Iris pigment epithelial cell (primary cell): Measurements from ENCODE around the gene PDE3A.
A peak's percentile ranks its signal among the peaks of the same experiment; 100 is the strongest.
"Not testable (repeated sequence)": the region's sequence is repeated elsewhere in the genome, so short reads cannot be mapped to it uniquely, and the experiment has no call there.

ENCODE experiments used
- DNase-seq: peaks from one replicate; pipeline ENCODE4 v3.0.0-alpha.2; 2011; ENCODE audit warnings: low read depth

PDE3A gene

DNA sequence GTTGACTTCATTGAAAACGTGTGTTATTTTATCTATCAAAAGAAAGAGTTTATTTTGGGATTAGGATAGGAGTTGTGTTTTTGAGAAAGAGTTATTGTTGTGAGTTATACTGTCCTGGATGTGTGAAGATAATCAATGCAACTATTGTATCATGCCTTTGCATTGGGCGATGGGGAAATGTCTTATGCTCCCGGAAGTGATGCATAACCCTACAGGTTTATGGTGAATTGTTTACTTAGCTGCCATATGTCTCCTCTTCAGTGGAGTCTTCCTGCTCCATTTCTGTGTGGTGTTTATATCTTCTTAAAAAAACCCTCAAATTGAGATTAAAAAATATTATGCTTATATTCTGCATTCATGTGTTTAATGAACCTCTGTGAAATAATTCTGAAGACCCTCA, 6.5 kb downstream of the PDE3A start:
- no peak for DNase-seq

DNA sequence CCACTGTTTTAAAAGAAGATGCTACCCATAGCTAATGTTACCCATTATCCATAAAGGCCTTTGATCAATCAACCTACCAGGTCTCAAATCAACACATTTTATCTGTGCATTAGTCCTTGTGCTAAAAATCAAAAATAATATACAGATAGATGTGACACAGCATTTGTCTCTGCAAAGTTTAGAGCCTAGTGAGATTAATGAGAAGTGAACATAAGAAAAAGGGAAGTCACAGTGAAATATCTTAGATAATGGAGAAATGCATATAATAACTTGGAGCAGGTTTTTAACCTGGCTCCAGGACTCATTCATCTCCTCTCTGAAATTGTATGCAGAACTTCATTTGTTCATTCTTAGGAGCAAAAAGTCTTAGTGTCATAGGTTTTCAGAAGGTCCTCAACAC, 7.2 kb downstream of the PDE3A start:
- DNase-seq = no peak

DNA sequence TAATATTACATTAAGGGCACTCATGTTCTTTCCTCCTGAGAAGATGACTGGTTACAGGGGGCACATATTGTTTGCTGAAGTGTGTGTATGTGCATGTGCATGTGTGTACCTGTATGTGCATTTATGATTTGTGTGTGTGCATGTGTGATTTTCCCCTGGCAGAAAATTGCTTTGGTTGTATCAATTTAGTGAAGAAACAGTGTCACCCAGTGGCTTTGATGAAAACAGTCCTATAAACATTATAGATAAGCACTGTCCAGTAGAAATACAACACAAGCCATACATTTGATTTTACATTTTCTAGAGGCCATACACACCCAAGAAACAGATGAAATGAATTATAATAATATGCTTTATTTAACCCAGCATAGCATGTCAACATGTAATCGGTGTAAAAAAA, 8.6 kb downstream of the PDE3A start:
- DNase-seq = peak; percentile 48

DNA sequence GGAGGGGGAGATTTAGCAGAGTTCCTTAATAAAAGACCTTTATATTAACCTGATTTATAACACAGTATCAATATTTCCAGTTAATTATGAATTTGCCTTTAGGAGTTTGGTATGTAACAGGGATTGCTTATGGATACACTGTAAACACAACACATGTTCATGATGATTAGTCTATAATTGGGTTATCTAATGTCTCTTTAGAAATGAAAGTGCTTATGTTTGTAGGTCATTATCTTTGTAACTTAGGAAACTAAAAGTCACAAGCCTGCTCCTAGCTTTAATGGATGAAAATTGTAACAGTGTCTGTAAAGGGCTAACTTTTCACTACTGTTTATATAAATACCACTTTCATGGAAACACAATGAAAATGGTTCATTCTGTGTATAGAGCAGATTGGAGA, 9.4 kb downstream of the PDE3A start:
- no peak for DNase-seq

DNA sequence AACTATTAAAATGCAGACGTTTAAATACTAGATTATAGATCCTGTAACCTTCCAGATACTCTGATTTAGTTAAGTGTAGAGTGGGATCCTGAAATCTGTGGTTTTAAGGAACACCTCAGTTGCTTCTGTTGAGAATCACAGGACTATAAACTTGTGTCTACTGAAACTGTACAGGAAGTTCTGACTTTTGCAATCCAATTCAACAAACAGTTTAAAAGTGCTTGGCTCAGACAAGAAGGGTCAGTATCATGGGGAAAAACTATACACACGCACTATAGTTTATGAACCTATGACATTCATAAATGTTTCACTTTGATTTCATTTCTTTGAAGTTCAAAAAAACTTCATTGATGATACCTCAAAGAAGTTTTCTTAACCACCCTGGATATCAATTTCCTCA, 13.8 kb downstream of the PDE3A start:
- no peak for DNase-seq

DNA sequence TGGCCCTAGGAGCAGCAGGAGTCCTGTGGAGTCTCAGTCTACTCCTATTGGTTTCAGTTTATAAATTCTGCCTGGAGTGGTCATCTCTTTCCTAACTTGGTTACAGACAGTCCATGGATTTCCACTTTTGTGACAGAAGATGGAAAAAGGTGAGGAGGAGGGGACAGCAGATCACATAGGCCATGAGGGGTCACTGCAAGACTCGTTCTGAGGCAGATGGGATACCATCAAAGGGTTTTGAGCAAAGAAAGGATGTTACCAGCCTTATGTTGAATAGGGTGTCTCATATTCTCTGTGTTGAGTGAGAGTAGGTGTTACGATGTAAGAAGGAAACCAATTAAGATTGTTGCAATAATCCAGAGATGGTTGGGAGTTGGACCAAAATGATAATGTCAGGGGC, 15.3 kb downstream of the PDE3A start:
- DNase-seq = no peak

DNA sequence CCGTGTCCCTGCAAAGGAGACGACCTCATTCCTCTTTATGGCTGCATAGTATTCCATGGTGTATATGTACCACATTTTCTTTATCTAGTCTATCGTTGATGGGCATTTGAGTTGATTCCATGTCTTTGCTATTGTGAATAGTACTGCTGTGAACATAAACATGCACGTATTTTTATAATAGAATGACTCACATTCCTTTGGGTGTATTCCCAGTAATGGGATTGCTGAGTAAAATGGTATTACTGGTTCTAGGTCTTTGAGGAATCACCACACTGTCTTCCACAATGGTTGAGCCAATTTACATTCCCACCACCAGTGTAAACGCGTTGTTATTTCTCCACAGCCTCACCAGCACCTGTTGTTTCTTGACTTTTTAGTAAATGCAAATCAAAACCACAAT, 16.5 kb downstream of the PDE3A start:
- DNase-seq = not testable (repeated sequence)

DNA sequence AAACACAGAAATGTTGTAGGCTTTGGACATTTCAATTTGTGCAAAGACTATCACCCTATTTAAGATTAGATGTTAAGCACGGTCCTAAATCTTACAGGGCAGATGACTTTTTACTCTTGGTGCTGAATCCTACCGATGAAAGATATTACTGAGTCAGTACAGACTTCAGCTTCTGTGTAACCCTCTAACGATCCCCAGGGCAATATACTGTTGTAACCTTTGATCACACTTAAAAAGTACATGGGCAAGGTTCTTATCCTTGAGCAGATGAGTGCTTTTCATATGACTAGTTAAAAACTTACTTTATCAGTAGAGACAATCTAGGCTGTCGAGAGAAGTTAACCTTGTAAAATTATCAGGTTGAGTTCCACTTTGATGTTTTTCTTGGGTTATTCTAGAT, 22.5 kb downstream of the PDE3A start:
- no peak for DNase-seq

DNA sequence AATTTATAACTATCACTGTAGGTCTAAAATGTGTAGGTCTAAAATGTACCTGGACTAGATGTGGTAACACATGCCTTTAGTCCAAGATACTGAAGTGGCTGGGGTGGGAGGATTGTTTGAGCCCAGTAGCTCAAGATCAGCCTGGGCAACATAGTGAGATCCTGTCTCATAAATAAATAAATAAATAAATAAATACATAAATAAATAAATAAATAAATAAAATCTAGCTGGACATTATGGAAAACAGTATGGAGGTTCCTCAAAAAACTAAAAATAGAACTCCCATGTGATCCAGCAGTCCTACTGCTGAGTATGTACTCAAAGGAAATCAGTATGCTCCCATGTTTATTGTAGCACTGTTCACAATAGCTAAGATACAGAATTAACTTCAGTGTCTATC, 24.0 kb downstream of the PDE3A start:
- no peak for DNase-seq

DNA sequence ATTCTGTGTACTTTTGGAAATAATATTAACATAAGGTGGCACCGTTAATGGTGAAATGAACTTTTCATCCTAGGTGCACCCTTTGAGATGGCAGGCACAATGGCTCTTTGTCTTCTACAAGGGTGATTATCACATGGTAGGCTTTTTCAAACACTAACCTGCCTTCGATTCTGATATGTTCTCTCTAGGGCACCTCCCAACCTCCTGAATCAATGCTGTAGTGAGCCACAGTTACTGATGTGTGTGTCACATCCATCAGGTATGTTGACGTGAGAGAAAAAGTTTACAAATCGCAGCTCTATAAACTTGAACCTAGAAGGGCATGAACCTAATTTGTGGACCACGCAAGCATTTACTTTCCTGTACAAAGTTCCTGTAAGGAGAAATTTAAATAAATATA, 25.4 kb downstream of the PDE3A start:
- DNase-seq = no peak

DNA sequence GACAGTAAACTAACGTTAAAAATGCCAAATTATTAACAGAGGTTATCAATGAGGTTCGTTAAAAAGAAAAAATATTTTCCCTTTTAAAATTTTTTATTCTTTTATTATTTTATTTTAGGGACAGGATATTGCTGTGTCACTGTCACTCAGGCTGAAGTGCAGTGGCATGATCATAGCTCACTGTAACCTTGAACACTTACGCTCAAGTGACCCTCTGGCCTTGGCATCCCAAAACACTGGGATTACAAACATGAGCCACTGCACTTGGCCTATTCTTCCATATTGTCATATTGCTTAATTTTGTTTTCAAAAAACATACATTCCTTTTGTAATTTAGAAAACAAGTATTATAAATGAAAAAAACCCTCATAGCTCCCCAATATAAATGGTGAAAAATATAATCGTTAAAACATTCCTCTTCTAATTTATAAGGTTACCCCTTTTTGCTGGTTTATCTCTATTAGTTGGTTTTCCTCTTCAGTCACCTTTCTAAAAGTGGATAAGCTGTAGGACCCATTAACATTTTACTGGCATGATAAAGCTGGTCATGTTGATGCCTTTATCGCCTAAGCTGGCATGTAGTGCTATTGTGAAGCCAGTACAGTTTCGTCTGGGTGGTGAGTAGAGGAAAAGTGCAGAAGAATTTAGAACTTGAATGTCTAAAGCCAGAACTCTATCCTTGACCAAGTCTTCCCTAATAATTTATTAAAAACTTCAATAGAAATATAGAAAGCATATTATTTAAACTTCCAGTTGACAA, 27.6 kb downstream of the PDE3A start:
- no peak for DNase-seq

DNA sequence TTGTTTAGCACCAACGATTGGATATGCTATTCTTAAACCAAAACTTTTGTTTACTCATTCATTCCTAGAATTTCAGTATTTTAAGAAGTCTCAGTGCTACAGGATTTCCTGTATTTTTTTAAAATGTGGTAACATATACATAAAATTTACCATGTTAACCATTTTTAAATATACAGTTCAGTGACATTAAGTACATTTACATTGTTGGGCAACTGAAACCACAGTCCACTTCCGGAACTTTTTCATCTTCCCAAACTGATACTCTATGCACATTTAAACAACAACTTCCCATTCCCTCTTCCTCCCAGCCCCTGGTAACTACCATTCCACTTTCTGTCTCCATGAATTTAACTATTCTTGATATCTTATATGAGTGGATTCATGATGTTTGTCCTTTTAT, 30.3 kb downstream of the PDE3A start:
- DNase-seq = no peak

DNA sequence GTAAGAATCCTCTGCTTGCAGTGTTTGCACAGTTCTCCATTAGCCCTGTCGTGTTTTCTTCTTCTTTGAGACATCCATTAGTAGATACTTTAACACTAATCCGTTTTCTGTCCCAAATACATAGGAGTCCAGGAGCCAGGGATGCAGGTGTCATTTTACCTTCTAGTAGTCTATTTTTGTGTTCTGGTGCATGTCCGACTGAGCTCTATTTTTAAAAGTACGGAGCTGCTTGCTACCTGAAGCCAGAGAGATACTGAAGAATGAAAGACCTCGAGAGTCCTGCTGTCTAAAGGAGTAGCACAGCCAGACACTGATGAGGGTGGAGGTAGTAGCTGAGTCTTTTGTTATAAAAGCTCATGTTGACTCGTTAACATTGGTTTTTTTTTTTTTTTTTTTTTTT, 31.7 kb downstream of the PDE3A start:
- DNase-seq = no peak

DNA sequence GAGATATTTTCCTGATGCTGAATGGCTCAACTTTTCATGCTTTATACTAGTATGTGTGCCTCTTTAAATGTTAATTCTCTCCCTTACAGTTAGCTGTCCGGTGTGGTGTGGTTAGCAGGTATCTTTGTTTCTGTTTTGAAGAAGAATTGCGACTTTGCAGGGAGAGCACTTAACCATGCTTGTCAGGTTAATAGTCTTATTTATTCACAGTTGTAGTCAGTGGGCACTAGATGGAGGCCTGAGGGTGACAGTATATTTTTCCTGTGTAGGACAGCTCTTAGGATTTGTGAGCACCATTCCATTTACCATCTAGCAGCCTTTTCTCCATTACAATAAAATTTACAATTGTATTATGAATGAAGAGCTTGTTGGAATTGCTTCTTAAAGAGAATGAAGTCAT, 34.9 kb downstream of the PDE3A start:
- no peak for DNase-seq

DNA sequence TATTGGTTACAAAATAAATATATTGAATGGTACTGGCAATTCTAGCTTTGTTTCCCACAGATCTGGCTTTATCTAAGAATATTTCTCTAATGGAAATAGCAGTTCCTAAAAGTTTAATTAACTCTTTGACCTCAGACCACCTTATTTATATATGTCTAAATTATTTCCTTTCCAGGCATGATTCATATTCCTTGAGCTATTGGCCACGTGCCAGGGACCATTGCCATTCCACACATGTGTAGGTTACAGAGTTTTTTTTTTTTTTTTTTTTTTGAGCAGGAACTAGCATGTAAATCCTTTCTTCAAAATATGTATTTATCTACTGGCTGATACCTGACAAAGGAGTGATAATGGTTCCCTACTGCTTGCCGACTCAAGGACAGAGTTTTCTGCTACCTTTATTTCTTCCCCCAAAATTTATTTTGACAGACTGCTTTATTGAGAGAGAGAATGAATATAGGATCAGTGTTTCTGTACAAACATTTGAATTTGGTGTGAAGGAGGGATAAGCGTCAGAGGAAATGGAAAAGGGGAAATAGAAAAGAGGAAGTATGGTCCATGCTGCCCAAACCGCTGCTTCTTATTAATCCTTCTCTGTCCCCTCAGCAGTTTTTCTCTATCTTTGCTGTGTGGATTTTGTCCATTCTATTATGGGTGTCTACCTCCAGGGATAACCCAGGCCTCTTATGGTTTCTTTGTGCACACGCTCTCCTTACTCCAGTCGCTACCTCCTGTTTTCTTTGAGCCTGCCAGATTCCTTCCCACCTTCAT, 36.4 kb downstream of the PDE3A start:
- DNase-seq = peak; percentile 61

DNA sequence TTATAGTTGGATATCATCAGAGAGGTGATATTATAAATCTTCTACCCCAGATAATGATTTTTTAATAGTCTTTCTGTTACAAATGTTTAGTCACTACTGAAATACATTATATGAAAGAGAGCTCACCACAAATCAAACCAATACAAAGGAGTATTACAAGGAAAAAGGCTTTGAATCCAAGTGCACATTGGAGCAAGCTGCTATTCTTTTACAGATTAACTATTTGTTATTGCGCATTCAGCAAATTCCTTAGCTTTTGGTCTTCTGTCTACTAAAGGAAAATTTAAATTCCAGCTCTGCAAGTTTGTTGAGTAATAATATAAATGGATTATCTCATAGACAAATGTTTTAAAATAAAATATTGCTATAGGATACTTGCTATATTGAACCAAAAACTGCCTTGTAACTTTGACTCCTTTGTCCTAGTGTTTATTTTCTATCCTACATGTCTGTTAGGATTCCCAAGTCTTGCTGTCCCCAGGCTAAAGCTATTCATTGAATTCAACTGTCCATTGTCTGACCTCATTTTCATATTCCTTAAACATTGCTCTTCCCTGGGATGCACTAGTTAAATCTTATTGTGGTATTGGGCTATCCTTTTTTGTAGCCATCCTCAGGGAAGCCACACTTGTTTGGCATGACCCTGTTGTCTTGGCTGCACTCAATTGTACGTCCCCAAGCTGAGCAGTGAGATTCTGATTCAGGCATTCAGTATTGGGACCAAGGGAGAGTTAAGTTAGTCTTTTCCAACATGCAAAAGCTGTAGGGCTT, 41.5 kb downstream of the PDE3A start:
- peak; percentile 20 for DNase-seq

DNA sequence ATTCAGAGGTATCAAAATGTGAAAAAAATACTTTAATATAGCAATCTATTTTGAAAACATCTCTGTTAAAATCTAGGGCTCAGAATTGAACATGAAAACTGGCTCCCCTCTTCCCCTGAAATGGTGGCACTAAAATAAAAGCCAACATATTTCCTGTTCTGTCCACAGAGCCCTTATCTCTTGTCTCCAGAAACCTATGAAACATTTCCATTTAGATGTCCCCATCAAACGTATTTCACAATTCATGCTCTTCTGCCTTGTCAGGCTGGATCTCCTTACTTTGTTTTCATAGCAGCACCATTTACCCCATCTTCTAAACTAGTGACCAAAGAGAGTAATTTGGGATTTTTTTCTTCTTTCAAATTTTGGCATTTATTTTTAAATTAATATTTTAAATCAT, 42.4 kb downstream of the PDE3A start:
- DNase-seq = peak; percentile 26

DNA sequence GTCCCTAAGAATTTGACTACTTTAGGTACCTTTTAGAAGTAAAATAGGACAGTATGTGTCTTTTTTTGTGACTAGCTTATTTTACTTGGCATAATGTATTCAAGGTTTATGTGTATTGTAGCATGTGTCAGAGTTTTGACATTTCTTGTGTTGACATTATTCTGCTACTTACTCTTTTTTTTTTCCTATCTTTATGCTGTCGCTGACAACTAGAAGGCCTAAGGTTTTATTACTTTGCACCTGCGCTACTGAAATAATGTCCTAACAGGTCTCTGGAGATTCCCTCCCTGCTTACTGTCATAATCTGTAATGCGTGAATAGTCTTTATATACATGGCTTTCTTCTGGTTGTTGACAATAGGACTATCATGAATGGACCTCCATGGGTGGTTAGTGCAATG, 43.0 kb downstream of the PDE3A start:
- DNase-seq = no peak

DNA sequence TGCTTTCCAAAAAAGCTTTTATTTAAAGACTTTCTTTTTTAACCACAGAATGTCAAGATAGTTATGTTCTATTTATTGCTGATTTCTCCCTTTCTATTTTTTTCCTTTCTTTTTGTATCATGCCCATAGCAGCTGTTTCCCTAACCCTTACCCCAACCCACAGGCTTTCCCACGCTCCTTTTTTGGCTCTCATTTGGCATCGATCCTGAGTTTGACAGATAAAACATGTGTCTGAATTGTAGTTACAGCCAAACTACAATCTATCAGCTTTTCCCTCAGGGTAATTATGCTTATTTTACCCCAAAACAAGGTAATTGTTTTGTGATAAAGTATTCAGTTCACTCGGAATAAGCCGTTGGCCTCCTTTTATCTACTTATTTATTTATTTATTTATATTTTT, 46.7 kb downstream of the PDE3A start:
- DNase-seq = peak; percentile 26

DNA sequence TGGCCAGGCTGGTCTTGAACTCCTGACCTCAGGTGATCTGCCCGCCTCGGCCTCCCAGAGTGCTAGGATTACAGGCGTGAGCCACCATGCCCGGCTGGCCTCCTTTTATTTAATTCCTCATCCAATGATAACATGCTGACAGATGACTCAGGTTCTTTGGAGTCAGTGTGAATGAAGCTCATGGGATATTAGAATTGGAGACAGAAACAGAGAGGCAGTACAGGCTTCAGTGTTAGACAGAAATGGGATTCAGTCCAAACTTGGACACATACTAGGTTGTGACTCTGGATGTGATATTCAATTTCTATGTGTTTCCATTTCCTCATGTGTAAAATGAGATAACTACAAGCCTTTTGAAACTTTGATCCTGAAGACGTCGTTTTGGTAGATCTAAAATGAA, 47.3 kb downstream of the PDE3A start:
- no peak for DNase-seq

DNA sequence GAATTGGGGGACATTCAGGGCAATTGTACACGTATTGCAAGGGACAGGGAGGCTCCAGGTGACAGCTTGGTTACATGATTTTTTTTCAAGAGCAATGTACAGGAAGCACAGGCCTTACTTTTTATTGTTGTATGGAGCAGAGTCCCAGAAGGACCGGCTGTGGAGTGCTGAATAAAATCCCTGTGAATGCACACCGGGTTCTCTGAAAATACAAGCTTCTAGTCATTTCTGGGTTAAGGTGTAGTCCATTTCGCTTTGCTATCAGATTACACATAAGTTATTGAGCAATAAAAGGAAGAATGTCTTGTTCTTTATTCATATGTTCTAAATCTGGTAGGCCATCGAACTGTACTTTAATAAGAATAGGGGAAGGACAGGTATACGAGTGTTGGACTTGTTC, 52.2 kb downstream of the PDE3A start:
- peak; percentile 55 for DNase-seq

DNA sequence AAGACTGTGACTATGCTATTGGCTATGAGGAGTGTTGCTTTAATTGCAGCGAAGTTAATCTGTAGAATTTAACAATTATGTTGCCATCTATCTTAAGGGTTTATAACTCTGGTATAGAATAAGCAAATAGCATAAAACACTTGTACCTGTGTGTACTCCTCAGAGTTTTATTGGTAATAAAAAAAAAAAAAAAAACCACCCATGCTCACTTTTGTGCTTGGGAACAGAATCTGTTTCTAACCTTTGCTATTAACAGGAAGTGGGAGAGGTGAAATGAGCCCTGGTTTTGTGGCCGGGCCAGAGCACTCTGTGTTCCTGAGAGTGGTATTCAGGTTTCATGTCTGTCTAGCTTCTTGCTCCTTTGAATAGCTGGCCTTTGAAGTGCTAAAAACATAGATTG, 53.1 kb downstream of the PDE3A start:
- peak; percentile 52 for DNase-seq

DNA sequence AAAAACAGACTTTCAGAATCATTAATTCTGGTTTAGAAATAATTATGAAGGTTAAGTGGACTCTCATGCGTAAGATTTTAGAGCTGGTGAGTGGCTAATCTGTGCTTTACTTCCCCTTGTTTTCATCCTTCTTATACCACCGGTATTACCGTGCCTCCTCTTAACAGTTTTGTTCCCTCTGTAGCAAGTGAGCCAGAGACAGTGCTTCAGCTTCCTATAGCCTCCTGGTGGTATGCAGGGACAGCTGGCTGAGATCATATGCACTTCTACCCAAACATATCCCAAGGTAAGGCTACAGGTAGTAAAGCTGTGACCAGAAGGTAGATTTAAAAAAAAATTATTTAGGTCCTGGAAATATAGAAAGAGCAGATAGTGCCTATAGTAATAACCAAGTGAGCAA, 55.2 kb downstream of the PDE3A start:
- DNase-seq = no peak
